Measurements from ENCODE around the gene HERC2.
A peak's percentile ranks its signal among the peaks of the same experiment; 100 is the strongest.

- TF ChIP-seq CTCF (IDR thresholded peaks at IDR 0.05) (peak; percentile 49 to 68 (median 64)), POLR2A (IDR thresholded peaks at IDR 0.05) (no peak)
Observed at GRCh38 chr15:28125673-28126651, 196.0 kb downstream of the HERC2 start.
